ENCODE results near the gene MPZL1.

DNA sequence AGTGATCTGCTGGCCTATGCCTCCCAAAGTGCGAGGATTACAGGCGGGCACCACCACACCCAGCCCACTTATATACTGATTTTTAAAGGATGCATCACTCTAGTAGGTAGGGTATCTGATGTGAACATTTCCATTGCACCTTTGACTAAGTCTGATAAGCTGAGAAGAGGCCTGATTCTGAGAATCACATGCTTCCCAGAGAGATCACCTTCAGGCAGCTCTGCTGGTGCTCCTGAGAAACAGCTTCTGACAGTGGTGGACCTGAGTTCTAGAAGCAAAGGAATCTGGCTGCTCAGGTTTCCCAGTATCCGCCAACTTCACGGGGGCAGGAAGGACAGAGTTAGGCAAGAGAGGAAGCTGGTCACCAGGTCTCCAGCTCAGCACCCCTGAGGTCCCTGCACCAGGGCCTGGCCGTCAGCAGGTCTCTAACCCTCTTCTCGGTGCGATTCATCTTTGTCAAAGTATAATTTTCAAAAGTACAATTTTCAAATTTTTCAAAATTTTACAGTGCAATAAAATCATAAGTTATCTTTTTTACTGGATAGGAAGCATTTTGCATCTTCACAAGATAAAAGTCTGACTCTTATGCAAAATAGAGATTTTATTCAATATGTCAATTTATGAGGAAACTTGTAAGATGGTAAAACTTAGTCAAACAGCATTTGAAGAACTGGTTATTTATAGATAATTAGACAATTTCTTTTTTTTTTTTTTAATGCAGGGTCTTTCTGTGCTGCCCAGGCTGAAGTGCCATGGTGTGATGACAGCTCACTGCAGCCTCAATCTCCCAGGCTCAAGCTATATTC, 25.8 kb upstream of the MPZL1 start:
- no peak for TF ChIP-seq CENPX (CRISPR knock-in tag; IDR thresholded peaks at IDR 0.05)
- TF ChIP-seq ZNF24 (IDR thresholded peaks at IDR 0.05), result no peak
- TF ChIP-seq, protein P1, sequence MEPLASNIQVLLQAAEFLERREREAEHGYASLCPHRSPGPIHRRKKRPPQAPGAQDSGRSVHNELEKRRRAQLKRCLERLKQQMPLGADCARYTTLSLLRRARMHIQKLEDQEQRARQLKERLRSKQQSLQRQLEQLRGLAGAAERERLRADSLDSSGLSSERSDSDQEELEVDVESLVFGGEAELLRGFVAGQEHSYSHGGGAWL (CRISPR knock-in tag; IDR thresholded peaks at IDR 0.05), result no peak
- no peak for TF ChIP-seq ZBTB20 (CRISPR knock-in tag; IDR thresholded peaks at IDR 0.05; ENCODE audit: borderline replicate concordance, low read depth)
